ENCODE data around the gene LDLRAD4.

DNA sequence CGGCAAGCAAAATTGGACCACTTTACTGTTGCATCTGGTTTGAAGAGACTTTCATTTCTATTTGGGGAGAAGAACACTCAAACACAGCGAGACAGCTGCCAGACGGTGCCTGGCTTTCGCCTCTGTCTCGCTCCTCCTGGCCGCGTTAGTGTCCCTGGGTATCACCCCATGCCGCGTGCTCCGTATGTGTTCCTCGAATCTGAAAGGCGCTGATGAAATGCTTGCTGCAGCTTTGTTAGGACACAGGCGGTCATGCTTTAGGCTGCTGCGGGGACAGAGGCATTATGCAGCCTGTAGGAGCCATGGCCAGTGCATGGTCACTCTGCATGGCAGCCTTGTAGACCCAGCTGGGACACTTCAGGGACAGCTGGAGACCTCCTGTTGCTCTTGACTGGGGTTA is 53.9 kb downstream of the LDLRAD4 start:
- TF ChIP-seq REST (IDR thresholded peaks at IDR 0.05; ENCODE audit: insufficient replicate concordance, low read depth) = no peak
- TF ChIP-seq CTCF (IDR thresholded peaks at IDR 0.05; ENCODE audit: insufficient read depth, low read length) = no peak
- TF ChIP-seq GABPA (IDR thresholded peaks at IDR 0.05; ENCODE audit: low read depth) = no peak

Data from HL-60 (cell line).